HCT116 (cell line): Measurements from ENCODE around the gene LIPH. TPM values are rescaled to one million over a fixed set of nuclear protein-coding genes. Genes with fewer than 3 reads are reported as not detected.

ENCODE experiments used
- ATAC-seq: fragments of 200-7000 bp; cut with Tn5 transposase; 2 replicates; pipeline ENCODE4 v1.9.1; 2020; ENCODE audit warnings: mild to moderate bottlenecking, moderate library complexity
- BruUV-seq: library from RNA; stranded (reverse); fragments of 400-500 nt; replicated peaks from 2 replicates; lab custom pipeline; 2021; lab: Mats Ljungman, UMichigan
- CTCF ChIA-PET: fragments of 300-600 bp; sonication (Branson Sonifier 250); formaldehyde crosslinking; loops from one replicate; lab custom pipeline; 2021; ENCODE audit warnings: antibody characterized with exemption; lab: Charles Lee
- POLR2A ChIA-PET: fragments of 300-600, 350-600 bp; sonication (Branson Sonifier 250); formaldehyde crosslinking; loops from one replicate; lab custom pipeline; 2021; ENCODE audit warnings: antibody characterized with exemption; lab: Charles Lee
- RAD21 ChIA-PET, 2 experiments: fragments of 300-600 bp; sonication (Branson Sonifier 250); formaldehyde crosslinking; loops; one replicate each; lab custom pipeline; 2023; ENCODE audit warnings: low total read pairs in 2 of 2; ENCODE audit not compliant: uncharacterized antibody in 2 of 2, unreplicated experiment in 2 of 2, low non-redundant PET in 1 of 2; lab: Charles Lee
- DNase-seq: peaks from one replicate; pipeline ENCODE4 v3.0.0-alpha.2; 2010; ENCODE audit warnings: low read depth, low spot score
- H2AFZ ChIP-seq: fragments of 200-600 bp; shearing (Covaris generic), sonication (generic); 2 replicates; pipeline ENCODE4 v1.6.1; 2017; ENCODE audit warnings: low read depth, mixed run types, mixed read lengths, antibody characterized with exemption, low read length; ENCODE audit not compliant: poor library complexity, severe bottlenecking
- H3K27ac ChIP-seq: 2 replicates; pipeline ENCODE4 v1.5.1; 2012; ENCODE audit warnings: low read depth, low read length
- H3K27me3 ChIP-seq: fragments of 200-600 bp; sonication (generic); 2 replicates; pipeline ENCODE4 v1.6.1; 2016; ENCODE audit warnings: mixed run types, low read length, mixed read lengths; ENCODE audit not compliant: insufficient read depth
- H3K36me3 ChIP-seq, 2 experiments: fragments of 200-500 bp in 1 of 2; fragments of 200-600 bp in 1 of 2; sonication (Bioruptor generic) in 1 of 2; sonication (generic) in 1 of 2; 2 replicates each; pipeline versions ENCODE4 v1.5.1 to v1.6.1; 2014 to 2016; ENCODE audit warnings: low read length in 2 of 2, inconsistent platforms in 1 of 2, mixed read lengths in 1 of 2, mixed run types in 1 of 2; ENCODE audit not compliant: insufficient read depth in 2 of 2, control insufficient read depth in 1 of 2
- H3K4me1 ChIP-seq, 2 experiments: fragments of 200-600 bp in 1 of 2; sonication (generic) in 1 of 2; 2 replicates each; pipeline versions ENCODE4 v1.5.1 to v1.6.1; 2012 to 2017; ENCODE audit warnings: low read length in 2 of 2, inconsistent platforms in 1 of 2, mild to moderate bottlenecking in 1 of 2, mixed read lengths in 1 of 2, mixed run types in 1 of 2, moderate library complexity in 1 of 2; ENCODE audit not compliant: insufficient read depth in 2 of 2, control insufficient read depth in 1 of 2
- H3K4me2 ChIP-seq: fragments of 200-600 bp; sonication (generic); 2 replicates; pipeline ENCODE4 v1.6.1; 2017; ENCODE audit warnings: mixed run types, low read length, mixed read lengths
- H3K4me3 ChIP-seq, 2 experiments: fragments of 200-600 bp in 1 of 2; sonication (generic) in 1 of 2; replicated peaks in 1 of 2; 2 replicates each; pipeline ENCODE4 v1.5.1; 2011 to 2016; ENCODE audit warnings: low read length in 2 of 2, control low read depth in 1 of 2, low read depth in 1 of 2, mild to moderate bottlenecking in 1 of 2, mixed read lengths in 1 of 2, mixed run types in 1 of 2
- H3K79me2 ChIP-seq: fragments of 200-600 bp; sonication (generic); 2 replicates; pipeline ENCODE4 v1.6.1; 2017; ENCODE audit warnings: mild to moderate bottlenecking, mixed run types, low read length, moderate library complexity, mixed read lengths; ENCODE audit not compliant: insufficient read depth
- H3K9ac ChIP-seq: fragments of 200-600 bp; sonication (generic); 2 replicates; pipeline ENCODE4 v1.6.1; 2016; ENCODE audit warnings: low read length, mixed read lengths
- H3K9me2 ChIP-seq: fragments of 200-600 bp; sonication (generic), shearing (Covaris generic); 2 replicates; pipeline ENCODE4 v1.6.1; 2017; ENCODE audit warnings: mixed run types, mild to moderate bottlenecking, moderate library complexity; ENCODE audit not compliant: insufficient read depth
- H3K9me3 ChIP-seq, 2 experiments: fragments of 200-500 bp in 1 of 2; fragments of 200-600 bp in 1 of 2; sonication (Bioruptor generic) in 1 of 2; sonication (generic) in 1 of 2; 2 replicates each; pipeline ENCODE4 v1.6.1; 2014 to 2017; ENCODE audit warnings: low read length in 2 of 2, mixed read lengths in 2 of 2, inconsistent platforms in 1 of 2, low read depth in 1 of 2, mild to moderate bottlenecking in 1 of 2, mixed run types in 1 of 2, moderate library complexity in 1 of 2; ENCODE audit not compliant: control insufficient read depth in 1 of 2, insufficient read depth in 1 of 2
- H4K20me1 ChIP-seq: fragments of 200-600 bp; sonication (generic), shearing (Covaris generic); 2 replicates; pipeline ENCODE4 v1.6.1; 2017; ENCODE audit warnings: mixed run types, mild to moderate bottlenecking, moderate library complexity; ENCODE audit not compliant: insufficient read depth
- ATF3 ChIP-seq: IDR thresholded peaks from 2 replicates; pipeline ENCODE4 v1.6.1; 2012
- CBX3 ChIP-seq: IDR thresholded peaks from 2 replicates; pipeline ENCODE4 v1.6.1; 2012; ENCODE audit warnings: low read depth
- CEBPB ChIP-seq: IDR thresholded peaks from 2 replicates; pipeline ENCODE4 v1.6.1; 2012; ENCODE audit warnings: low read depth
- EGR1 ChIP-seq: IDR thresholded peaks from 2 replicates; pipeline ENCODE4 v1.6.1; 2012; ENCODE audit warnings: low read depth
- ELF1 ChIP-seq: IDR thresholded peaks from 2 replicates; pipeline ENCODE4 v1.6.1; 2012; ENCODE audit warnings: low read depth, borderline replicate concordance
- FOSL1 ChIP-seq: IDR thresholded peaks from 2 replicates; pipeline ENCODE4 v1.6.1; 2012; ENCODE audit warnings: low read depth
- RAD21 ChIP-seq: IDR thresholded peaks from 2 replicates; pipeline ENCODE4 v1.6.1; 2012; ENCODE audit warnings: low read depth, mild to moderate bottlenecking
- SIN3A ChIP-seq: IDR thresholded peaks from 2 replicates; pipeline ENCODE4 v1.6.1; 2012; ENCODE audit warnings: low read depth
- SP1 ChIP-seq: IDR thresholded peaks from 2 replicates; pipeline ENCODE4 v1.6.1; 2012; ENCODE audit warnings: low read depth
- TCF7L2 ChIP-seq: IDR thresholded peaks from 2 replicates; pipeline ENCODE4 v1.7.0; 2011; ENCODE audit warnings: borderline replicate concordance, inconsistent platforms; ENCODE audit not compliant: insufficient read depth, insufficient read length; ENCODE audit errors: extremely low read depth
- ZBTB33 ChIP-seq: IDR thresholded peaks from 2 replicates; pipeline ENCODE4 v1.6.1; 2011; ENCODE audit warnings: mild to moderate bottlenecking, low read length, moderate library complexity; ENCODE audit not compliant: insufficient replicate concordance; ENCODE audit errors: extremely low read depth
- intact Hi-C: fragments of 100-400 bp; cut with micrococcal nuclease; formaldehyde crosslinking; loops from 2 replicates; pipeline ENCODE4 v1.10.0; 2022
- total RNA-seq: library from RNA; stranded (reverse); gene quantifications from one replicate; pipeline ENCODE4 v1.2.1, GENCODE V29; 2021; ENCODE audit not compliant: unreplicated experiment
- TF ChIP-seq, protein P1 (sequence below): IDR thresholded peaks from 2 replicates; pipeline ENCODE4 v1.6.1; 2012

The LIPH gene
- total RNA-seq, 1 experiment from 2014 or later: 13.7 TPM

DNA sequence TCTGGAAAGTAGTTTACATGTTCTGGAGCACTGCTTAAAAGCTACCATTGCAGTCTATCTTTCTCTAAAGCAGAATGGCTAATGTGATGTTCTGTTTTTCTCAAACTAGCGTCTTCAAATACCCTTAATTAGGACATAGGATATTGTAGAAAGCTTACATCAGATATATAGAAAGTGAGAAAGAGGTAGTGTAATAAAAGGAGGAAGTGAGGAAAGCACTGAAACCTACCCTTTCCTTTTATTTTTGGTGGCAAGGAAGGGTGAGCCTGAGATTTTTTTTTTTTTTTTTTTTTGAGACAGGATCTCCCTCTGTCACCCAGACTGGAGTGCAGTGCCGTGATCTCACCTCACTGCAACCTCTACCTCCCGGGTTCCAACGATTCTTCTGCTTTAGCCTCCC, 43.1 kb upstream of the LIPH start:
- Histone ChIP-seq H3K36me3 (peaks cover 0 to 5% of the 10 kb centered on the region in 2 experiments; a peak in 1 of 4 replicates), H3K9me3 (no peaks in the 10 kb centered on the region), H3K4me2 (no peak overlapping the region), H2AFZ (no peak overlapping the region), H3K4me1 (no peaks in the 10 kb centered on the region), H3K79me2 (no peaks in the 10 kb centered on the region), H3K4me3 (no peak overlapping the region), H3K27me3 (no peaks in the 10 kb centered on the region), H4K20me1 (no peaks in the 10 kb centered on the region), H3K9ac (no peak overlapping the region), H3K27ac (no peak overlapping the region), H3K9me2 (no peaks in the 10 kb centered on the region)
- DNase-seq (no peak), ATAC-seq (no peak)
- no TSS peak for BruUV-seq
- POLR2A ChIA-PET: interaction anchor here (2.1 kb wide), 1 partner anchor 10 kb away, joined by 9 read pairs; the partner anchor contains the start of gene SENP2
- RAD21 ChIA-PET: no interaction called here
- intact Hi-C loops: no loop called here
- no peak for TF ChIP-seq ZBTB33
- no peak for TF ChIP-seq EGR1
- TF ChIP-seq CBX3: no peak
- no peak for TF ChIP-seq SP1
- TF ChIP-seq, protein P1, sequence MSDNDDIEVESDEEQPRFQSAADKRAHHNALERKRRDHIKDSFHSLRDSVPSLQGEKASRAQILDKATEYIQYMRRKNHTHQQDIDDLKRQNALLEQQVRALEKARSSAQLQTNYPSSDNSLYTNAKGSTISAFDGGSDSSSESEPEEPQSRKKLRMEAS: no peak
- CTCF ChIA-PET: no interaction called here

GRCh38 chr3:185594073-185594472, 41.7 kb upstream of the LIPH start:
- intact Hi-C loops: no loop called here
- Histone ChIP-seq H3K9ac (no peak overlapping the region), H2AFZ (no peak overlapping the region), H3K4me2 (no peak overlapping the region), H3K27ac (no peak overlapping the region), H3K79me2 (no peaks in the 10 kb centered on the region; the same call in 1 of the 2 replicates), H3K27me3 (no peaks in the 10 kb centered on the region), H3K4me1 (no peaks in the 10 kb centered on the region), H3K36me3 (peaks cover 0 to 5% of the 10 kb centered on the region in 2 experiments; a peak in 1 of 4 replicates), H4K20me1 (no peaks in the 10 kb centered on the region), H3K9me2 (no peaks in the 10 kb centered on the region), H3K4me3 (no peak overlapping the region), H3K9me3 (no peaks in the 10 kb centered on the region)
- ATAC-seq (no peak), DNase-seq (no peak)
- TF ChIP-seq TCF7L2: no peak
- TF ChIP-seq ATF3: no peak
- no peak for TF ChIP-seq ZBTB33
- no peak for TF ChIP-seq EGR1
- no peak for TF ChIP-seq CEBPB
- no peak for TF ChIP-seq SIN3A
- TF ChIP-seq RAD21: no peak
- no peak for TF ChIP-seq ELF1
- TF ChIP-seq FOSL1: no peak
- ChIA-PET RAD21 (no interaction called here), POLR2A (no interaction called here), CTCF (no interaction called here)
- no TSS peak for BruUV-seq
